Testis (tissue), 3 donors: ENCODE measurements around the gene RIPPLY2. TPM values are rescaled to one million over a fixed set of nuclear protein-coding genes. Genes with fewer than 3 reads are reported as not detected.

Source experiments
- DNase-seq: peaks from one replicate; pipeline ENCODE4 v3.0.0-alpha.2; 2019
- H3K27ac ChIP-seq, 2 donors: fragments of 200-600 bp; sonication (generic); one replicate each; pipeline ENCODE4 v1.5.1; 2019
- H3K27me3 ChIP-seq: fragments of 200-600 bp; sonication (generic); one replicate; pipeline ENCODE4 v1.5.1; 2019
- H3K36me3 ChIP-seq: fragments of 200-600 bp; sonication (generic); one replicate; pipeline ENCODE4 v1.5.1; 2017; ENCODE audit warnings: low read depth; ENCODE audit errors: missing control alignments
- H3K4me1 ChIP-seq: fragments of 200-600 bp; sonication (generic); one replicate; pipeline ENCODE4 v1.5.1; 2019
- H3K4me3 ChIP-seq, 2 donors: fragments of 200-600 bp; sonication (generic); one replicate each; pipeline ENCODE4 v1.5.1; 2017 to 2019
- H3K9me3 ChIP-seq: fragments of 200-600 bp; sonication (generic); one replicate; pipeline ENCODE4 v1.5.1; 2017
- POLR2A ChIP-seq: fragments of 450-650 bp; IDR thresholded peaks from one replicate; pipeline ENCODE4 v1.6.1; 2017; ENCODE audit warnings: antibody characterized with exemption, mild to moderate bottlenecking, moderate library complexity
- WGBS, 2 donors: methylation state at CpG; one replicate each; pipeline ENCODE4 v1.1.5; 2018; 5-methylcytosine and 5-hydroxymethylcytosine counted together
- intact Hi-C: fragments of 100-400 bp; cut with DNase I; formaldehyde crosslinking; loops from one replicate; pipeline ENCODE4 v1.15.1; 2023; ENCODE audit warnings: low total_unique reads
- polyA plus RNA-seq: library from polyadenylated mRNA; stranded (reverse); fragments of 350-450 nt; fragmentation: Illumina TruSeq; extraction: RNeasy Lipid Tissue Mini Kit (QIAGEN cat#74804); gene quantifications from one replicate; pipeline ENCODE4 v1.2.3, GENCODE V29; 2014; ENCODE audit warnings: low read depth, low replicate concordance; ENCODE audit not compliant: insufficient read depth
- total RNA-seq, 2 donors: library from RNA; depleted of rRNA; stranded (reverse); fragments of >200 nt; gene quantifications; one replicate each; pipeline ENCODE4 v1.2.3, GENCODE V29; 2016
- TF ChIP-seq, protein P1 (sequence below), 3 experiments: fragments of 450-650 bp in 2 of 3; fragments of 200-600 bp in 1 of 3; sonication (generic) in 1 of 3; IDR thresholded peaks; one replicate each; pipeline ENCODE4 v1.5.1; 2016 to 2019; ENCODE audit warnings: antibody characterized with exemption in 3 of 3, mild to moderate bottlenecking in 2 of 3, moderate library complexity in 1 of 3

The RIPPLY2 gene
- total and polyA plus RNA-seq, 3 donors from 2014 or later = 0.63 to 2.1 (median 0.96) TPM

DNA sequence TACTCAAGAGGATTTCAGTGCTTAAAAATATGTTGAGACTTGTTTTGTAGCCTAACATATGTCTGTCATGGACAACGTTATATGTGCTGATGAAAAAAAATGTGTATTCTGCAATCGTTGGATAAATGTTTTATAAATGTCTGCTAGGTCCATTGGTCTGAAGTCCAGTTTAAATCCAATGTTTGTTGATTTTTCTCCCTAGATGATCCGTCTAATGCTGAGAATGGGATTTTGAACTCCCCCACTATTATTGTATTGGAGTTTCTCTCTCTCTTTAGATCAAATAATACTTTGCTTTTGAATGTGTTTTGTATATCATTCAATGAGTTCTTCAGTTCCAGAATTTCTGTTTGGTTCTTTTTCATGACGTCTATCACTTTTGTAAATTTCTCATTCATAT lies 51.2 kb downstream of the RIPPLY2 start:
- intact Hi-C loops = no loop called here
- H3K27ac ChIP-seq = no peak overlapping the region
- DNase-seq = no peak
- no peak overlapping the region for H3K4me3 ChIP-seq
- H3K9me3 ChIP-seq = no peaks in the 10 kb centered on the region
- TF ChIP-seq, protein P1, sequence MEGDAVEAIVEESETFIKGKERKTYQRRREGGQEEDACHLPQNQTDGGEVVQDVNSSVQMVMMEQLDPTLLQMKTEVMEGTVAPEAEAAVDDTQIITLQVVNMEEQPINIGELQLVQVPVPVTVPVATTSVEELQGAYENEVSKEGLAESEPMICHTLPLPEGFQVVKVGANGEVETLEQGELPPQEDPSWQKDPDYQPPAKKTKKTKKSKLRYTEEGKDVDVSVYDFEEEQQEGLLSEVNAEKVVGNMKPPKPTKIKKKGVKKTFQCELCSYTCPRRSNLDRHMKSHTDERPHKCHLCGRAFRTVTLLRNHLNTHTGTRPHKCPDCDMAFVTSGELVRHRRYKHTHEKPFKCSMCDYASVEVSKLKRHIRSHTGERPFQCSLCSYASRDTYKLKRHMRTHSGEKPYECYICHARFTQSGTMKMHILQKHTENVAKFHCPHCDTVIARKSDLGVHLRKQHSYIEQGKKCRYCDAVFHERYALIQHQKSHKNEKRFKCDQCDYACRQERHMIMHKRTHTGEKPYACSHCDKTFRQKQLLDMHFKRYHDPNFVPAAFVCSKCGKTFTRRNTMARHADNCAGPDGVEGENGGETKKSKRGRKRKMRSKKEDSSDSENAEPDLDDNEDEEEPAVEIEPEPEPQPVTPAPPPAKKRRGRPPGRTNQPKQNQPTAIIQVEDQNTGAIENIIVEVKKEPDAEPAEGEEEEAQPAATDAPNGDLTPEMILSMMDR (IDR thresholded peaks at IDR 0.05) = no peak
- TF ChIP-seq POLR2A = no peak
- no peaks in the 10 kb centered on the region for H3K27me3 ChIP-seq
- no peaks in the 10 kb centered on the region for H3K36me3 ChIP-seq
- WGBS, 2 donors = 91 to 92% methylated on average over 4 of the region's 4 CpGs
- no peaks in the 10 kb centered on the region for H3K4me1 ChIP-seq

DNA sequence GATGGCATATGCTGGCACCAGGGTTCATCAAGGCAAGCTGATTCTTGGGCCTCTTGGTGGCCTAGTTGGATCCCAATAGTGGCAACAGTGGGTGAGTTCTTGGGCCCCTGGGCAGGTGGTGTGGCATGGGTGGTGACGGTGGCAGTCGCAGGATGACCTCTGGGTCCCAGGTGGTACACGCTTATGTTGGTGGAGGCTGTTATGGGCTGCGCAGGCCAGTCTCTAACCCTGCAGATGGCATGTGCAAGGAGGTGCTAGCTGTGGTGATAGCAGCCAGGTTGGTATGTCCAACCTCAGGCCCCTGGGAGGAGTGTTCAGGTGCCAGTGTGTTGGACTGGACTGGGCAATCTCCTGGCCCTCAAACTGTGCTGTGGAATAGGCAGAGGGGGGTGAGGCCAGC lies 52.5 kb downstream of the RIPPLY2 start:
- Histone ChIP-seq H3K9me3 (no peaks in the 10 kb centered on the region), H3K36me3 (no peaks in the 10 kb centered on the region), H3K4me3 (no peak overlapping the region), H3K27me3 (no peaks in the 10 kb centered on the region), H3K4me1 (no peaks in the 10 kb centered on the region), H3K27ac (no peak overlapping the region)
- no peak for DNase-seq
- intact Hi-C loops = no loop called here
- TF ChIP-seq, protein P1 (IDR thresholded peaks at IDR 0.05) = no peak
- WGBS, 2 donors = 97% methylated on average over 4 of the region's 4 CpGs; no CpG with 5 or more reads in 1 of the 2 donors

Other genes with a start within 250 kb of the RIPPLY2 start
- gene SNAP91, start 144.3 kb upstream of the RIPPLY2 start, total RNA-seq = 10 to 100 TPM; 13.3 to 32.9 TPM
- 37.5 TPM for gene SNAP91, start 144.3 kb upstream of the RIPPLY2 start, polyA plus RNA-seq
- 10 to 100 TPM; 18.2 to 20.5 TPM for gene CYB5R4, start 6.3 kb downstream of the RIPPLY2 start, total RNA-seq
- 53.5 TPM for gene CYB5R4, start 6.3 kb downstream of the RIPPLY2 start, polyA plus RNA-seq
- gene MRAP2, start 180.4 kb downstream of the RIPPLY2 start, total RNA-seq = 1 to 10 TPM; 3.2 to 5.4 TPM
- gene MRAP2, start 180.4 kb downstream of the RIPPLY2 start, polyA plus RNA-seq = 4.1 TPM